ENCODE results near the gene TGFBR3L. TPM values are rescaled to one million over a fixed set of nuclear protein-coding genes. Genes with fewer than 3 reads are reported as not detected.
"Not testable (repeated sequence)": the region's sequence is repeated elsewhere in the genome, so short reads cannot be mapped to it uniquely, and the experiment has no call there.

TGFBR3L gene
- polyA plus RNA-seq, 1 donor: 0.24 TPM

- DNase-seq (ENCODE audit: low read depth): no peak
Observed at GRCh38 chr19:7879836-7880235, 34.8 kb upstream of the TGFBR3L start.

- DNase-seq (ENCODE audit: low read depth): no peak
Observed at GRCh38 chr19:7881910-7882309, 32.7 kb upstream of the TGFBR3L start.

DNA sequence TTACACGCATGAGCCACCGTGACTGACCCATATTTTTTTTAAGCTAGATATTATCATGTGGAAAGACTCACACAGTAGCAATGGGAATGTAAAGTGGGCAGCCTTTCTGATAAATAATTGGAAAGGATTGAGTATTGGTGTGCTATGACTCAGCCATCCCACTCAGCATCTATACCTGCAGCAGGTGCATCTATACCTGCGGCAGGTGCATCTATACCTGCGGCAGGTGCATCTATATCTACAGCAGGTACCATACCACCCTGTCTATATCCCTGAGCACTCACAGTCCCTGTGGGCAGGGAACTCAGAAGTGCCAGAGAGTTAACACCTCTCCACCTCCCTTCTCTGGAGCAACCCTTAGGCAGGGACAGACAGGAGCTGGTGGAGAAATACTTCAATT is 31.5 kb upstream of the TGFBR3L start:
- no peak for DNase-seq (ENCODE audit: low read depth)

DNA sequence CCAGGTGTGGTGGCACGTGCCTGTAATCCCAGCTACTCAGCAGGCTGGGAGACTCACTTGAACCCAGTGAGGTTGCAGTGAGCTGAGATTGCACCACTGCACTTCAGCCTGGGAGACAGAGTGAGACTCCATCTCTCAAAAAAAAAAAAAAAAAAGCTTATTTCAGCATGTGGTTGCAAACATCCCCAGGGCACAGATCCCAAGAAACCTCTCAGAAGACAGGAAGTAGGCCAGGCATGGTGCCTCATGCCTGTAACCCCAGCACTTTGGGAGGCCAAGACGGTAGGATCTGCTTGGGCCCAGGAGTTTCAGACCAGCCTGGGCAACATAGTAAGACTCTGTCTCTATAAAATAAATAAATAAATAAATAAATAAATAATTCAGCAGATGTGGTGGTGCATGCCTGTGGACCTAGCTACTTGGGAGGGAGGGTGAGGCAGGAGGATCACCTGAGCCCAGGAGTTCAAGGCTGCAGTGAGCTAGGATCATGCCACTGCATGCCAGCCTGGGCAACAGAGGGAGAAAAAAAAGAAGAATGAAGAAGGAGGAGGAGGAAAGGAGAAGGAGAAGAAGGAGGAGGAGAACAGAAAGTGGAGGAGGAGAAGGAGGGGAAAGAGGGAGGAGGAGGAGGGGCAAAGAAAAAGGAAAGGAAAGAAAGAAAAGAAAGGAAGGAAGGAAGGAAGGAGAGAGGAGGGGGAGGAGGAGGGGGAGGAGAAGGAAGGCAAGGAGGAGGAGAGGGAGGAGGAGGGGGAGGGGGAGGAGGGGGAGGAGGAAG is 30.6 kb upstream of the TGFBR3L start:
- no peak for DNase-seq (ENCODE audit: low read depth)

DNA sequence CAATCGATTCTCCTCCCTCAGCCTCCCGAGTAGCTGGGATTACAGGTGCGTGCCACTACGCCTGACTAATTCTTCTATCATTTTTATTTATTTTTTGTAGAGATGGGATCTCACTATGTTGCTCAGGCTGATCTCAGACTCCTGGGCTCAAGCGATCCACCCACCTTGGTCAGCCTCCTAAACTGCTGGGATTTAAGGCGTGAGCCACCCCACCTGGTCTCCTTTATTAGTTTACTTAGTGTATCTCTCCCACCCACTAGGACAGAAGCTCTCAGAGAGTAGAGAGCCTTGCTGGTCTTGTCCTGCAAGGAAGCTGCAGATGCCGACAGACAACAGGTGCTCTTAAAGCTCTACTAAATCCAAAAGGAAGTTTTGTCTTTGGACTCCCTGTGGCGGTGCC is 28.8 kb upstream of the TGFBR3L start:
- no peak for DNase-seq (ENCODE audit: low read depth)

DNA sequence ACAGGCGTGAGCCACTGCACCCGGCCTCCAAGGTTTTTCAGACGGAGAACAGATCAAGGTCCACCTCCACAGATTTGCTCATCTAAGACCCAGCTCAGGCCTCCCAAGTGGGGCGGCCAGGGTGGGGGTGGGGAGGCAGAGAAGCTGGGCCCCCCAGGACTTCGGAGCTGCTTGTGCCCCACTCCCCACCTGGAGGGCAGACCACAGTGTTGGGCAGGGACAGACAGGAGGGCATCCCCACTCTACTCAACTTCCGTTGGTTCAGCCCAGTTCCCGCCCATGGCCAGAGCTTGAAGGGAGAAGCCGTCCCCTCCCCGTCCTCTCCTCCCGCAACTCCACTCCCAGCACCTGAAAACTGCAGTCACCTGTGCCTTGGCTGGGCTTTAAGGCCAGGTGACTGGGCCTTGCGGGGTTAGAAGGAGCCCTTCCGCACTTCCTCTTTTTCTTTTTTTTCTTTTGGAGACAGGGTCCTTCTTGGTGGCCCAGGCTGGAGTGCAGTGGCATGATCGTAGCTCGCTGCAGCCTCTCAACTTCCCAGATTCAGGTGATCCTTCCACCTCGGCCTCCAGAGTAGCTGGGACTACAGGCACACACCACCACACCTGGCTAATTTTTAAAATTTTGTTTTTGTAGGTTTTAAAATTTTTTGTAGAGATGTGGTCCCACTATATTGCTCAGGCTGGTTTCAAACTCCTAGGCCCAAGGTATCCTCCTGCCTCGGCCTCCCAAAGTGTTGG is 27.1 kb upstream of the TGFBR3L start:
- no peak for DNase-seq (ENCODE audit: low read depth)

GRCh38 chr19:7888145-7888825 is 26.3 kb upstream of the TGFBR3L start, which contains the start of gene LRRC8E:
Gene LRRC8E (plus strand): TSS chr19:7888510. CDS start chr19:7895604, 7,094 bp downstream.
- DNase-seq (ENCODE audit: low read depth): no peak

DNA sequence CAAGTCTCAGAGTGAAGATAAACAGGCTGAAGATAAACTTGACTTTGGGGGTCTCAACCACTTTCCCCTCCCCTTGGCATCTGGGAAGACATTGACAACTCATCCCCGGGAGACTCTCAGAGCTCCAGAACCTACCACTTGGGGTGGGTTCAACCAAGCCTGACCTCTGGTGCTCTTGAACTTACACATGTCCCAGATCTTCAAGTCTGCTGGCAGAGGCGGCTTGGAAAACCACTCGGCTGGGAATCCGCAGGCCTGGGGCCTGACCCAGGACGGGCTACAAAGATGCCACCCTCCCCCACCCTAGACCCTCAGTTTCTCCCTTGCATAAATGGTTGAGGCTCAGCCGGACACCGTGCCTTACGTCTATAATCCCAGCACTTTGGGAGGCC is 25.8 kb upstream of the TGFBR3L start:
- DNase-seq (ENCODE audit: low read depth): no peak

DNA sequence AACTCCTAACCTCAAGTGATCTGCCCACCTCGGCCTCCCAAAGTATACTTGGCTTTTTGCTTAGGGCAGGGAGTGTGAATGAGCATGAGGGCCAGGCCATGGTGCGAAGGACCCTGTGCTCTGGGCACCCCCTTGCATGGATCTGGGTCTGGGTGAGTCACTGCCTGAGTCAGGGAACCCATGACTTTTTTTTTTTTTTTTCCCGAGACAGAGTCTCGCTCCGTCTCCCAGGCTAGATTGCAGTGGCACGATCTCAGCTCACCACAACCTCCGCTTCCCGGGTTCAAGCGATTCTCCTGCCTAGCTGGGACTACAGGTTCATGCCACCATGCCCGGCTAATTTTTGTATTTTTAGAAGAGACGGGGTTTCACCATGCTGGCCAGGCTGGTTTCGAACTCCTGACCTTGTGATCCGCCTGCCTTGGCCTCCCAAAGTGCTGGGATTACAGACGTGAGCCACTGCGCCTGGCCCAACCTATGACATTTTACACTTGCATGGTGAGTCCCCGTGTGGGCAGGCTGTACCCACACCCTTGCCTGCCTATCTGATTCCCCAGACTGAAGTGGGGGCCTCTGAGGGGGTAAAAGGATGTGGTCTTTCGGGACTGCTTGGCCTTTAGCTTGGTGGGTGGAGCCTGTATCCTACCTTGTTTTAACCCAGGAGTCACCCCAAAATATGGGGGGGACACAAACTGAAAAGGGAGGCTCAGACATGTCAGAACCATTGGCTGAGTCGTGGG is 21.1 kb upstream of the TGFBR3L start:
- DNase-seq (ENCODE audit: low read depth): not testable (repeated sequence)

DNA sequence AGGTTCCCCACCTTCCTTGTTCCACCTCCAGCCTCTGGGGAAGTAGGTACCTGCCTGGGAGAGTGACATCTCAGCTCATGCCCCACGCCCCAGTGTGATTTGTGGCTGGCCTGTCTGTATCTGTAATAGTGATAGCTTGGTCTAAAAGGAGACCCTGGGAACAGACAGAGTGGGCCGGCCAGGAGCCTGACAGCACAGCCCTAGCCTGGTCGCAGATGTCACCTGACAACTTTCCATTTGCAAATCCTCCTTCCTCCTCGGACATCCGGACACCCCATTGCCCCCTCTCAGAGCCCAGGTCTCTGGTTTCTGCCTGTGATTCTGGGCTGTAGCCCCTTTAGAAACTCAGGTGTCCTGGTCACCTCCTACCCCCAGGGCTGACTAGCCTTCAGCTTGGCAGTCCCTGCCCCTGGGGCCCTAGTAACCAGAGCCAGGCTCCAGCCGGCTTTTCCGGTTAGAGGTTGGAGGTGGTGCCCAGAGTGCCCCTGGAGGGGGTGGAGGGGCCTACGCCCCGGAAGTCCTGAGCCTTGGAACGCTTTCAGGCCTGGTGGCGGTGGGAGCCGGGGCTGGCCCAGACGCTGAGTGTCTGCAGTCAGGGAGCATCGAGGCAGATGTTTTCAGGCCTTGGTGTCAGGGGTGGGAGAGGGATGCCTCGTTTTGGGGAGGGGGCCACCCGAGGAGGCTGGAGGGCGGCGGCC is 19.9 kb upstream of the TGFBR3L start:
- no peak for DNase-seq (ENCODE audit: low read depth)

DNA sequence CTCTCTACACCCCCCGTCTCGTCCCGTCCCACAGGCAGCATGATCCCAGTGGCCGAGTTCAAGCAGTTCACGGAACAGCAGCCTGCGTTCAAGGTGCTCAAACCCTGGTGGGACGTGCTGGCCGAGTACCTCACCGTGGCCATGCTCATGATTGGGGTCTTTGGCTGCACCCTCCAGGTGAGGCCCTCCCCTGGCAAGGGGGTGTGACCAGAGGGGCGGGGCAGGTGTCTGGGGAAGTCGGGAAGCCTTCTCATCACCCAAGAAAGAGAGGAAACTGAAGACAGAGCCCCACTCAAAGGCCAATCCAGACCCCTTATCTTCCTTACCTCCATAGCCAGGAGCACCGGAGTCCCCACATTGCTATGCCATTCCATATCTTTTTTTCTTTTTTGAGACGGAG is 19.1 kb upstream of the TGFBR3L start:
- DNase-seq (ENCODE audit: low read depth): no peak

DNA sequence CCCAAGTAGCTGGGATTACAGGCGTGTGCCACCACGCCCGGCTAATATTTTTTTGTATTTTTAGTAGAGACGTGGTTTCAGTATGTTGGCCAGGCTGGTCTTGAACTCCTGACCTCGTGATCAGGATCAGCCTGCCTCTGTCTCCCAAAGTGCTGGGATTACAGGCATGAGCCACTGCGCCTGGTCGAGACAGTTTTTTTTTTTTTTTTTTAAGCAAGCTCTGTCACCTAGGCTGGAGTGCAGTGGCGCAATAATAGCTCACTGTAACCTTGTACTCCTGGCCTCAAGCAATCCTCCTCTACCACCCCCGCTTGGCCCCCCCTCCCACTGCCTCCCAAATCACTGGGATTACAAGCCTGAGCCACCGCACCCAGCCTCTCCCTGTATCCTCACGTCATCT is 17.3 kb upstream of the TGFBR3L start:
- no peak for DNase-seq (ENCODE audit: low read depth)

GRCh38 chr19:7898967-7899366 is 15.7 kb upstream of the TGFBR3L start:
- no peak for DNase-seq (ENCODE audit: low read depth)

GRCh38 chr19:7899751-7900378 is 14.8 kb upstream of the TGFBR3L start:
- DNase-seq (ENCODE audit: low read depth): no peak

DNA sequence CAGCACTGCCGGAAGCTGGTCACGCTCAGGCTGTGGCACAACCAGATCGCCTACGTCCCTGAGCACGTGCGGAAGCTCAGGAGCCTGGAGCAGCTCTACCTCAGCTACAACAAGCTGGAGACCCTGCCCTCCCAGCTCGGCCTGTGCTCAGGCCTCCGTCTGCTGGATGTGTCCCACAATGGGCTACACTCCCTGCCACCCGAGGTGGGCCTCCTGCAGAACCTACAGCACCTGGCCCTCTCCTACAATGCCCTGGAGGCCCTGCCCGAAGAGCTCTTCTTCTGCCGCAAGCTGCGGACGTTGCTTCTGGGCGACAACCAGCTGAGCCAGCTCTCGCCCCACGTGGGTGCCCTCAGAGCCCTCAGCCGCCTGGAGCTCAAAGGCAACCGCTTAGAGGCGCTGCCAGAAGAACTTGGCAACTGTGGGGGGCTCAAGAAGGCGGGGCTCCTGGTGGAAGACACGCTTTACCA is 14.2 kb upstream of the TGFBR3L start:
- DNase-seq (ENCODE audit: low read depth): no peak

GRCh38 chr19:7900931-7901330 is 13.7 kb upstream of the TGFBR3L start:
- no peak for DNase-seq (ENCODE audit: low read depth)

GRCh38 chr19:7901337-7901736 is 13.3 kb upstream of the TGFBR3L start:
- DNase-seq (ENCODE audit: low read depth): no peak

DNA sequence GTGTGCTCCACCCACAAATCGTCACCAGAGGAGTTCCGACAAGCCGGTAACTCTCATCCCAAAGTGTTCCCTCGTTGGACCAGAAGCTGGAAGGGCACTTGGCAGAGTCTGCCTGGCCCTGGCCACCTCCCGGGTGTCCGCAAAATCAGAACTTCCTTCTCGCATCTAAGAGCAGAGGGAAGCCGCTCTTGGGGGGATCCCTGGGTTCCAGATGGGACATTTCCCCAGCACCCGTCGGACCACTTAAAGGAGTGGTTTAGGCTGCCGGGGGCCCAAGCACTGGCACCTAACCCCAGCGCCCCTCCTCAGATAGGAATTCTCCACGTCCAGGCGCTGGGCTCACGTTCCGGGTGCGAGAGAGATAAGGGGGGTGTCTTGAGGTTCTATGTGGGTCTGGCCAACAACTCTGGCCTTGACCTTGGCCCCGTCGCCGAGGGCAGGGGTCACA is 11.8 kb upstream of the TGFBR3L start:
- no peak for DNase-seq (ENCODE audit: low read depth)

GRCh38 chr19:7903244-7904073 is 11.2 kb upstream of the TGFBR3L start, which contains the start of gene MAP2K7:
Gene MAP2K7 (plus strand): TSS chr19:7903877. CDS start chr19:7903945, 68 bp downstream.
- peak; percentile 99 for DNase-seq (ENCODE audit: low read depth)

Measured in forelimb muscle (tissue), 1 donor.